B cell (primary cell): ENCODE results near the gene SPIRE1. TPM values are rescaled to one million over a fixed set of nuclear protein-coding genes. Genes with fewer than 3 reads are reported as not detected.

Experiments used
- ATAC-seq: fragments of 200-7000 bp; cut with Tn5 transposase; one replicate; pipeline ENCODE4 v1.10.0; 2021; ENCODE audit warnings: low read depth, mild to moderate bottlenecking, moderate number of reproducible peaks, moderate library complexity
- CTCF ChIA-PET: fragments of 350-600 bp; sonication (Branson Sonifier 250); formaldehyde crosslinking; loops from one replicate; lab custom pipeline; 2021; ENCODE audit warnings: antibody characterized with exemption, inconsistent platforms; lab: Charles Lee
- POLR2A ChIA-PET: fragments of 350-600 bp; sonication (Branson Sonifier 250); formaldehyde crosslinking; loops from one replicate; lab custom pipeline; 2021; ENCODE audit warnings: antibody characterized with exemption; lab: Charles Lee
- DNase-seq: peaks from one replicate; pipeline ENCODE4 v3.0.0; 2013
- H2AFZ ChIP-seq: 2 replicates; pipeline ENCODE4 v1.6.1; 2012; ENCODE audit warnings: mild to moderate bottlenecking, low read depth, low read length; ENCODE audit not compliant: insufficient read depth, poor library complexity, severe bottlenecking
- H3K27ac ChIP-seq, 2 donors: 1 replicate in 1 of 2; 2 replicates in 1 of 2; pipeline ENCODE4 v1.5.1; 2012 to 2013; ENCODE audit warnings: low read length in 2 of 2, mild to moderate bottlenecking in 2 of 2, moderate library complexity in 1 of 2
- H3K27me3 ChIP-seq, 4 experiments: fragments of 200-600 bp in 1 of 4; sonication (generic) in 1 of 4; replicated peaks in 1 of 4; 1 replicate in 2 of 4; 2 replicates in 2 of 4; pipeline versions ENCODE4 v1.6.1 to v1.7.0; 2013 to 2016; ENCODE audit warnings: low read length in 3 of 4, mild to moderate bottlenecking in 2 of 4, mixed read lengths in 1 of 4, moderate library complexity in 1 of 4; ENCODE audit not compliant: insufficient read depth in 4 of 4, control insufficient read depth in 3 of 4; ENCODE audit errors: control extremely low read depth in 1 of 4
- H3K36me3 ChIP-seq, 2 experiments: replicated peaks in 1 of 2; 1 replicate in 1 of 2; 2 replicates in 1 of 2; pipeline versions ENCODE4 v1.6.1 to v1.7.1; 2013; ENCODE audit warnings: low read length in 1 of 2; ENCODE audit not compliant: insufficient read depth in 2 of 2, control insufficient read depth in 1 of 2; ENCODE audit errors: control extremely low read depth in 1 of 2, extremely low read depth in 1 of 2
- H3K4me1 ChIP-seq, 2 donors: fragments of 200-600 bp in 1 of 2; sonication (generic) in 1 of 2; 1 replicate in 1 of 2; 2 replicates in 1 of 2; pipeline versions ENCODE4 v1.5.1 to v1.6.1; 2013 to 2017; ENCODE audit warnings: low read length in 2 of 2; ENCODE audit not compliant: control insufficient read depth in 2 of 2, insufficient read depth in 2 of 2
- H3K4me2 ChIP-seq: replicated peaks from 2 replicates; pipeline ENCODE3; 2012; ENCODE audit warnings: mild to moderate bottlenecking, low read depth, low read length; ENCODE audit not compliant: poor library complexity, severe bottlenecking
- H3K4me3 ChIP-seq, 5 experiments: fragments of 200-600 bp in 1 of 5; sonication (generic) in 1 of 5; 1 replicate in 3 of 5; 2 replicates in 2 of 5; pipeline versions ENCODE4 v1.5.1 to v1.7.0; 2011 to 2016; ENCODE audit warnings: low read length in 4 of 5, mild to moderate bottlenecking in 4 of 5, low read depth in 2 of 5, control low read depth in 1 of 5, moderate library complexity in 1 of 5; ENCODE audit not compliant: insufficient read depth in 1 of 5; ENCODE audit errors: control extremely low read depth in 1 of 5, extremely low read depth in 1 of 5
- H3K79me2 ChIP-seq: fragments of 200-600 bp; sonication (generic); one replicate; pipeline ENCODE4 v1.6.0; 2016; ENCODE audit warnings: low read length; ENCODE audit not compliant: control insufficient read depth, insufficient read depth
- H3K9ac ChIP-seq: fragments of 200-600 bp; sonication (generic); 2 replicates; pipeline ENCODE4 v1.6.1; 2017; ENCODE audit warnings: mild to moderate bottlenecking, low read length, moderate library complexity
- H3K9me3 ChIP-seq, 3 donors: one replicate each; pipeline versions ENCODE4 v1.6.1 to v1.7.1; 2013; ENCODE audit warnings: low read length in 2 of 3; ENCODE audit not compliant: control insufficient read depth in 2 of 3, insufficient read depth in 1 of 3; ENCODE audit errors: control extremely low read depth in 1 of 3
- H4K20me1 ChIP-seq: 2 replicates; pipeline ENCODE4 v1.6.0; 2012; ENCODE audit warnings: mild to moderate bottlenecking, low read length; ENCODE audit not compliant: insufficient read depth, control insufficient read depth, poor library complexity, severe bottlenecking
- H3K27ac Mint-ChIP-seq: one replicate; pipeline ENCODE4 v1.8.0; 2021; ENCODE audit warnings: mixed read lengths
- H3K27me3 Mint-ChIP-seq: one replicate; pipeline ENCODE4 v1.8.0; 2021; ENCODE audit warnings: mixed read lengths
- H3K4me1 Mint-ChIP-seq: one replicate; pipeline ENCODE4 v1.8.0; 2021; ENCODE audit warnings: mixed read lengths
- H3K4me3 Mint-ChIP-seq: one replicate; pipeline ENCODE4 v1.8.0; 2021; ENCODE audit warnings: mixed read lengths
- H3K9me3 Mint-ChIP-seq: one replicate; pipeline ENCODE4 v1.8.0; 2022; ENCODE audit warnings: mixed read lengths; ENCODE audit not compliant: insufficient read depth
- EZH2 ChIP-seq: IDR thresholded peaks from 2 replicates; pipeline ENCODE4 v1.6.1; 2012; ENCODE audit warnings: borderline replicate concordance, low read depth, mild to moderate bottlenecking, moderate library complexity, low read length; ENCODE audit not compliant: insufficient read depth, poor library complexity, severe bottlenecking
- WGBS: methylation state at CpG from one replicate; pipeline ENCODE4 v1.1.5; 2013; ENCODE audit warnings: missing lambda C conversion rate; ENCODE audit not compliant: insufficient coverage; 5-methylcytosine and 5-hydroxymethylcytosine counted together
- intact Hi-C: fragments of 100-400 bp; cut with micrococcal nuclease; formaldehyde crosslinking; loops from one replicate; pipeline ENCODE4 v1.10.0; 2022
- polyA plus RNA-seq: library from polyadenylated mRNA; depleted of rRNA; stranded (reverse); fragments of >200 nt; gene quantifications from 2 replicates; pipeline ENCODE4 v1.2.3, GENCODE V29; 2012
- total RNA-seq, 2 donors: library from RNA; stranded (reverse); fragments of 120-200 nt in 1 of 2; gene quantifications; 1 replicate in 1 of 2; 2 replicates in 1 of 2; pipeline versions ENCODE4 v1.2.3 to v1.2.4, GENCODE V29; 2013 to 2022
- TF ChIP-seq, protein P1 (sequence below): fragments of 200-600 bp; IDR thresholded peaks from one replicate; pipeline ENCODE4 v1.8.0; 2022; ENCODE audit warnings: antibody characterized with exemption, mild to moderate bottlenecking

The SPIRE1 gene
- total and polyA plus RNA-seq, 2 donors (not counting 1 experiment from before 2014, with no cell fraction given), result 0.22 to 4.0 TPM

- peaks cover 7 to 10% of the 10 kb centered on the region in 2 experiments for H3K36me3 ChIP-seq
- POLR2A ChIA-PET, result no interaction called here
These were observed 45.8 kb upstream of the SPIRE1 start for GRCh38 chr18:12703664-12704063.

GRCh38 chr18:12703096-12703567, 45.2 kb upstream of the SPIRE1 start:
- Histone ChIP-seq H3K79me2 (peaks cover 68% of the 10 kb centered on the region), H4K20me1 (peaks cover 20% of the 10 kb centered on the region), H2AFZ (peak overlapping the region; percentile 98), H3K9me3 (no peaks in the 10 kb centered on the region), H3K27me3 (no peaks in the 10 kb centered on the region), H3K4me1 (peaks cover 22 to 26% of the 10 kb centered on the region in 2 donors), H3K36me3 (peaks cover 7 to 10% of the 10 kb centered on the region in 2 experiments), H3K9ac (peak overlapping the region; percentile 95), H3K4me3 (peak overlapping the region; percentile 84 to 95 (median 86)), H3K4me2 (peak overlapping the region; percentile 85), H3K27ac (peak overlapping the region; percentile 96 to 100)
- H3K9me3 Mint-ChIP-seq, result no peaks in the 10 kb centered on the region
- CTCF ChIA-PET, result interaction anchor here (0.6 to 2.4 kb wide), 4 partner anchors 12 to 326 kb away, joined by 3 to 8 read pairs (median 4); partner anchors contain the start of gene AFG3L2
- no peaks in the 10 kb centered on the region for H3K27me3 Mint-ChIP-seq
- TF ChIP-seq, protein P1, sequence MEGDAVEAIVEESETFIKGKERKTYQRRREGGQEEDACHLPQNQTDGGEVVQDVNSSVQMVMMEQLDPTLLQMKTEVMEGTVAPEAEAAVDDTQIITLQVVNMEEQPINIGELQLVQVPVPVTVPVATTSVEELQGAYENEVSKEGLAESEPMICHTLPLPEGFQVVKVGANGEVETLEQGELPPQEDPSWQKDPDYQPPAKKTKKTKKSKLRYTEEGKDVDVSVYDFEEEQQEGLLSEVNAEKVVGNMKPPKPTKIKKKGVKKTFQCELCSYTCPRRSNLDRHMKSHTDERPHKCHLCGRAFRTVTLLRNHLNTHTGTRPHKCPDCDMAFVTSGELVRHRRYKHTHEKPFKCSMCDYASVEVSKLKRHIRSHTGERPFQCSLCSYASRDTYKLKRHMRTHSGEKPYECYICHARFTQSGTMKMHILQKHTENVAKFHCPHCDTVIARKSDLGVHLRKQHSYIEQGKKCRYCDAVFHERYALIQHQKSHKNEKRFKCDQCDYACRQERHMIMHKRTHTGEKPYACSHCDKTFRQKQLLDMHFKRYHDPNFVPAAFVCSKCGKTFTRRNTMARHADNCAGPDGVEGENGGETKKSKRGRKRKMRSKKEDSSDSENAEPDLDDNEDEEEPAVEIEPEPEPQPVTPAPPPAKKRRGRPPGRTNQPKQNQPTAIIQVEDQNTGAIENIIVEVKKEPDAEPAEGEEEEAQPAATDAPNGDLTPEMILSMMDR, result no peak
- TF ChIP-seq EZH2, result no peak
- intact Hi-C loops, result loop anchor here (2.0 to 5.0 kb wide), 3 partner anchors 46 to 851 kb away; partner anchors contain the start of gene CHMP1B
- no peak for ATAC-seq
- H3K4me1 Mint-ChIP-seq, result peaks cover 37% of the 10 kb centered on the region
- peak overlapping the region; percentile 100 for H3K27ac Mint-ChIP-seq
- WGBS, result 0% methylated on average over 22 of the region's 28 CpGs
- POLR2A ChIA-PET, result interaction anchor here (1.1 to 1.9 kb wide), 5 partner anchors 22 to 434 kb away, joined by 3 to 15 read pairs (median 7); partner anchors contain the start of genes AFG3L2, PRELID3A and PTPN2
- DNase-seq, result no peak
- peak overlapping the region; percentile 99 for H3K4me3 Mint-ChIP-seq

More at GRCh38 chr18:12703664-12704063, 45.8 kb upstream of the SPIRE1 start:
- Histone ChIP-seq H3K27ac (peak overlapping the region; percentile 96 to 100), H3K4me2 (peak overlapping the region; percentile 85), H3K79me2 (peaks cover 63% of the 10 kb centered on the region), H3K4me1 (peaks cover 22 to 26% of the 10 kb centered on the region in 2 donors), H3K27me3 (no peaks in the 10 kb centered on the region), H3K9me3 (no peaks in the 10 kb centered on the region), H3K9ac (peak overlapping the region; percentile 95), H4K20me1 (peaks cover 20% of the 10 kb centered on the region), H3K4me3 (peak overlapping the region; percentile 84 to 95 (median 86)), H2AFZ (peak overlapping the region; percentile 98)
- H3K9me3 Mint-ChIP-seq, result no peaks in the 10 kb centered on the region
- H3K4me1 Mint-ChIP-seq, result peaks cover 37% of the 10 kb centered on the region
- TF ChIP-seq, protein P1, result no peak
- TF ChIP-seq EZH2, result no peak
- intact Hi-C loops, result loop anchor here (2.0 to 5.0 kb wide), 3 partner anchors 47 to 851 kb away; partner anchors contain the start of gene CHMP1B
- 0% methylated on average over 2 of the region's 2 CpGs for WGBS
- H3K27me3 Mint-ChIP-seq, result no peaks in the 10 kb centered on the region
- CTCF ChIA-PET, result interaction anchor here (1.0 to 2.4 kb wide), 3 partner anchors 182 to 327 kb away, joined by 3 to 8 read pairs (median 5); partner anchors contain the start of gene AFG3L2
- H3K4me3 Mint-ChIP-seq, result peak overlapping the region; percentile 99
- no peak for ATAC-seq
- DNase-seq, result no peak
- peak overlapping the region; percentile 100 for H3K27ac Mint-ChIP-seq
